CD14-positive monocyte (primary cell): ENCODE results near the gene LDLR. TPM values are rescaled to one million over a fixed set of nuclear protein-coding genes. Genes with fewer than 3 reads are reported as not detected.
"Not testable (repeated sequence)": the region's sequence is repeated elsewhere in the genome, so short reads cannot be mapped to it uniquely, and the experiment has no call there.

Experiments
- DNase-seq, 3 donors: peaks; one replicate each; pipeline ENCODE4 v3.0.0-alpha.2; 2011 to 2022
- H2AFZ ChIP-seq: 2 replicates; pipeline ENCODE4 v1.6.0; 2012; ENCODE audit warnings: mild to moderate bottlenecking, low read depth, low read length, inconsistent platforms; ENCODE audit not compliant: insufficient read depth, poor library complexity, severe bottlenecking
- H3K27ac ChIP-seq, 2 donors: 1 replicate in 1 of 2; 2 replicates in 1 of 2; pipeline ENCODE4 v1.5.1; 2012 to 2013; ENCODE audit warnings: low read length in 2 of 2, control low read depth in 1 of 2, inconsistent platforms in 1 of 2, low read depth in 1 of 2, mild to moderate bottlenecking in 1 of 2
- H3K27me3 ChIP-seq, 2 donors: one replicate each; pipeline versions ENCODE4 v1.6.0 to v1.6.1; 2011 to 2013; ENCODE audit warnings: low read length in 2 of 2; ENCODE audit not compliant: control insufficient read depth in 2 of 2, insufficient read depth in 2 of 2
- H3K36me3 ChIP-seq, 2 donors: replicated peaks in 1 of 2; 1 replicate in 1 of 2; 2 replicates in 1 of 2; pipeline versions ENCODE4 v1.5.1 to v1.6.1; 2012 to 2013; ENCODE audit warnings: low read length in 2 of 2, control low read depth in 1 of 2, inconsistent platforms in 1 of 2, mild to moderate bottlenecking in 1 of 2; ENCODE audit not compliant: insufficient read depth in 2 of 2, control insufficient read depth in 1 of 2
- H3K4me1 ChIP-seq, 2 donors: 1 replicate in 1 of 2; 2 replicates in 1 of 2; pipeline versions ENCODE4 v1.5.1 to v1.6.1; 2012 to 2013; ENCODE audit warnings: low read length in 2 of 2, control low read depth in 1 of 2, inconsistent platforms in 1 of 2, mild to moderate bottlenecking in 1 of 2, moderate library complexity in 1 of 2; ENCODE audit not compliant: insufficient read depth in 2 of 2, control insufficient read depth in 1 of 2
- H3K4me2 ChIP-seq: replicated peaks from 2 replicates; pipeline ENCODE3; 2012; ENCODE audit warnings: low read length, moderate library complexity, mild to moderate bottlenecking; ENCODE audit not compliant: poor library complexity, severe bottlenecking; ENCODE audit errors: extremely low read depth
- H3K4me3 ChIP-seq, 3 experiments: fragments of 200-600 bp in 1 of 3; sonication (generic) in 1 of 3; replicated peaks in 1 of 3; 1 replicate in 2 of 3; 2 replicates in 1 of 3; pipeline ENCODE4 v1.5.1; 2011 to 2013; ENCODE audit warnings: low read length in 3 of 3, mild to moderate bottlenecking in 3 of 3, control low read depth in 2 of 3, low read depth in 2 of 3, inconsistent platforms in 1 of 3, moderate library complexity in 1 of 3
- H3K79me2 ChIP-seq: 2 replicates; pipeline ENCODE4 v1.6.0; 2012; ENCODE audit warnings: mild to moderate bottlenecking, control low read depth, inconsistent platforms, low read length, moderate library complexity; ENCODE audit not compliant: insufficient read depth
- H3K9ac ChIP-seq: 2 replicates; pipeline ENCODE4 v1.6.0; 2017; ENCODE audit warnings: low read length, mild to moderate bottlenecking; ENCODE audit not compliant: insufficient read depth, poor library complexity, severe bottlenecking
- H3K9me3 ChIP-seq, 2 donors: replicated peaks in 1 of 2; 1 replicate in 1 of 2; 2 replicates in 1 of 2; pipeline versions ENCODE4 v1.5.1 to v1.6.1; 2012 to 2013; ENCODE audit warnings: low read length in 2 of 2, control low read depth in 1 of 2; ENCODE audit not compliant: control insufficient read depth in 1 of 2, insufficient read depth in 1 of 2
- H4K20me1 ChIP-seq: 2 replicates; pipeline ENCODE4 v1.6.0; 2012; ENCODE audit warnings: mild to moderate bottlenecking, low read length, control low read depth, moderate library complexity; ENCODE audit not compliant: insufficient read depth
- H3K27ac Mint-ChIP-seq, 7 donors: one replicate each; pipeline ENCODE4 v1.8.0; 2020; ENCODE audit warnings: mild to moderate bottlenecking in 7 of 7, mixed read lengths in 7 of 7, moderate library complexity in 6 of 7, inconsistent platforms in 2 of 7
- H3K27me3 Mint-ChIP-seq, 3 donors: one replicate each; pipeline ENCODE4 v1.8.0; 2021 to 2022; ENCODE audit warnings: low read depth in 3 of 3, mild to moderate bottlenecking in 3 of 3, mixed read lengths in 3 of 3, moderate library complexity in 3 of 3, inconsistent platforms in 1 of 3
- H3K36me3 Mint-ChIP-seq, 2 donors: one replicate each; pipeline ENCODE4 v1.8.0; 2020; ENCODE audit warnings: mixed read lengths in 2 of 2, inconsistent platforms in 1 of 2, mild to moderate bottlenecking in 1 of 2
- H3K4me1 Mint-ChIP-seq: one replicate; pipeline ENCODE4 v1.8.0; 2020; ENCODE audit warnings: mild to moderate bottlenecking, mixed read lengths
- H3K4me3 Mint-ChIP-seq, 2 donors: one replicate each; pipeline ENCODE4 v1.8.0; 2020; ENCODE audit warnings: mild to moderate bottlenecking in 2 of 2, mixed read lengths in 2 of 2, moderate library complexity in 1 of 2
- H3K9me3 Mint-ChIP-seq, 7 donors: one replicate each; pipeline ENCODE4 v1.8.0; 2020 to 2022; ENCODE audit warnings: mixed read lengths in 7 of 7, mild to moderate bottlenecking in 6 of 7, moderate library complexity in 6 of 7, inconsistent platforms in 2 of 7
- CTCF ChIP-seq: fragments of 200-600 bp; IDR thresholded peaks from one replicate; pipeline ENCODE4 v1.8.0; 2022; ENCODE audit warnings: antibody characterized with exemption, mild to moderate bottlenecking
- WGBS: methylation state at CpG from one replicate; pipeline ENCODE4 v1.1.5; 2013; ENCODE audit warnings: missing lambda C conversion rate; ENCODE audit not compliant: insufficient coverage; 5-methylcytosine and 5-hydroxymethylcytosine counted together
- intact Hi-C, 2 donors: fragments of 100-400 bp; cut with micrococcal nuclease; formaldehyde crosslinking; loops; one replicate each; pipeline versions ENCODE4 v1.15.0 to v1.15.1; 2023
- polyA plus RNA-seq, 3 donors: library from polyadenylated mRNA; depleted of rRNA in 1 of 3; unstranded in 2 of 3; stranded (reverse) in 1 of 3; fragments of 300-500 nt in 2 of 3; fragments of >200 nt in 1 of 3; fragmentation: Illumina TruSeq in 2 of 3; gene quantifications; 1 replicate in 2 of 3; 2 replicates in 1 of 3; pipeline ENCODE4 v1.2.3, GENCODE V29; 2012 to 2021

Gene LDLR
- polyA plus RNA-seq, 3 donors: 14.3 to 21.2 (median 19.8) TPM

- no peaks in the 10 kb centered on the region for H3K9me3 ChIP-seq
- intact Hi-C loops: no loop called here
- DNase-seq: no peak
- no peaks in the 10 kb centered on the region for H3K4me1 ChIP-seq
- H3K9me3 Mint-ChIP-seq: peaks cover 0 to 4% (median 0%) of the 10 kb centered on the region in 7 donors
- H2AFZ ChIP-seq: peak overlapping the region; percentile 13
- H3K27me3 Mint-ChIP-seq: peaks cover 0 to 2% (median 1%) of the 10 kb centered on the region in 3 donors
- H3K4me3 Mint-ChIP-seq: no peak overlapping the region
- H3K9ac ChIP-seq: no peak overlapping the region
- no peak overlapping the region for H3K27ac ChIP-seq
- H3K4me2 ChIP-seq: no peak overlapping the region
- no peaks in the 10 kb centered on the region for H3K36me3 ChIP-seq
- H3K36me3 Mint-ChIP-seq: peaks cover 6 to 12% of the 10 kb centered on the region in 2 donors
- peaks cover 11% of the 10 kb centered on the region for H3K4me1 Mint-ChIP-seq
- H3K27ac Mint-ChIP-seq: no peak overlapping the region
- no peaks in the 10 kb centered on the region for H4K20me1 ChIP-seq
- no peak for TF ChIP-seq CTCF
- H3K27me3 ChIP-seq: no peaks in the 10 kb centered on the region
- WGBS: 51% methylated on average over 9 of the region's 11 CpGs
- H3K79me2 ChIP-seq: no peaks in the 10 kb centered on the region
- H3K4me3 ChIP-seq: no peak overlapping the region
Observed at GRCh38 chr19:11179716-11180297, 90.5 kb downstream of the LDLR start.

GRCh38 chr19:11180346-11180745 lies 91.1 kb downstream of the LDLR start:
- no peak overlapping the region for H3K27ac ChIP-seq
- no peak overlapping the region for H2AFZ ChIP-seq
- peaks cover 11% of the 10 kb centered on the region for H3K4me1 Mint-ChIP-seq
- peaks cover 6 to 12% of the 10 kb centered on the region in 2 donors for H3K36me3 Mint-ChIP-seq
- H3K4me3 Mint-ChIP-seq: no peak overlapping the region
- no peaks in the 10 kb centered on the region for H3K9me3 ChIP-seq
- H4K20me1 ChIP-seq: no peaks in the 10 kb centered on the region
- no peak for TF ChIP-seq CTCF
- H3K79me2 ChIP-seq: no peaks in the 10 kb centered on the region
- no peaks in the 10 kb centered on the region for H3K27me3 ChIP-seq
- DNase-seq: no peak
- no peak overlapping the region for H3K4me3 ChIP-seq
- no peak overlapping the region for H3K4me2 ChIP-seq
- no peaks in the 10 kb centered on the region for H3K4me1 ChIP-seq
- intact Hi-C loops: no loop called here
- WGBS: 99% methylated on average over 7 of the region's 8 CpGs
- no peak overlapping the region for H3K9ac ChIP-seq
- H3K27me3 Mint-ChIP-seq: peaks cover 0 to 2% (median 1%) of the 10 kb centered on the region in 3 donors
- no peaks in the 10 kb centered on the region for H3K36me3 ChIP-seq
- H3K27ac Mint-ChIP-seq: no peak overlapping the region
- H3K9me3 Mint-ChIP-seq: peaks cover 0 to 4% (median 0%) of the 10 kb centered on the region in 7 donors

- H4K20me1 ChIP-seq, H3K9me3 ChIP-seq, H3K4me2 ChIP-seq, intact Hi-C loops, H3K27ac ChIP-seq, H3K9ac ChIP-seq, H3K27ac Mint-ChIP-seq, H2AFZ ChIP-seq, DNase-seq, H3K79me2 ChIP-seq, H3K36me3 ChIP-seq, H3K4me3 Mint-ChIP-seq, H3K4me1 ChIP-seq, H3K4me3 ChIP-seq, H3K27me3 ChIP-seq, H3K9me3 Mint-ChIP-seq, H3K27me3 Mint-ChIP-seq: not testable (repeated sequence)
- H3K36me3 Mint-ChIP-seq: peaks cover 6 to 10% of the 10 kb centered on the region in 2 donors
- peaks cover 11% of the 10 kb centered on the region for H3K4me1 Mint-ChIP-seq
- WGBS: no CpG with 5 or more reads among the region's 8 CpGs
Observed at GRCh38 chr19:11180975-11181374, 91.7 kb downstream of the LDLR start.
